Skeletal muscle satellite cell (primary cell): ENCODE data around the gene THOC5.

Experiments used
- H3K27me3 ChIP-seq: 2 replicates; pipeline ENCODE4 v1.7.0; 2013; ENCODE audit warnings: low read length; ENCODE audit not compliant: control insufficient read depth, insufficient read depth
- H3K36me3 ChIP-seq: 2 replicates; pipeline ENCODE4 v1.7.0; 2013; ENCODE audit warnings: mild to moderate bottlenecking, control low read depth, low read length; ENCODE audit not compliant: insufficient read depth
- H3K4me1 ChIP-seq: 2 replicates; pipeline ENCODE4 v1.7.0; 2013; ENCODE audit warnings: low read length; ENCODE audit not compliant: control insufficient read depth, insufficient read depth
- H3K4me2 ChIP-seq: 2 replicates; pipeline ENCODE4 v1.7.0; 2013; ENCODE audit warnings: mild to moderate bottlenecking, low read length
- H3K4me3 ChIP-seq: 2 replicates; pipeline ENCODE4 v1.7.0; 2013; ENCODE audit warnings: low read length
- H3K9ac ChIP-seq: 2 replicates; pipeline ENCODE4 v1.7.0; 2013; ENCODE audit warnings: mild to moderate bottlenecking, low read depth, low read length, moderate library complexity
- H3K9me3 ChIP-seq: replicated peaks from 2 replicates; pipeline ENCODE4 v1.7.0; 2013; ENCODE audit warnings: mild to moderate bottlenecking, control low read depth, low read length

The THOC5 gene

DNA sequence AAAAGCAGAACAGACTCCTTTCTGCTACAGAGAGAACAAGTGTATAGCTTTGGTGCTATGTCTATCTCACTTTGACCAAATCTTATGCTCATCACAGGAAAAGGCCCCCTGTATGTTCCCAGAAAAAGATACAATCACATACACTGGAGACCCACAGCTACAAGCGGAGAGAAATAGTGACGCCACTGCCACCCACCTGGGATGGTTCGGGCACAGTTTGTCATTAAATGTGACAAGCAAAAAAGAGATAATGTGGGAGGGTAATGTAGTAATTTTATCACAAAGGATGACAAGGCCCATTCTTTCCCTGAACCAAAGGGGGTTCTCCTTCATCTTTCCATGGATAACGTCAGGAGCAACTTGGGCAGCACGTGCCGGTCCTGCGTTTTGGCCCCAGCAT lies 32.0 kb downstream of the THOC5 start:
- Histone ChIP-seq H3K36me3 (peaks cover 73% of the 10 kb centered on the region), H3K9me3 (no peaks in the 10 kb centered on the region), H3K27me3 (no peaks in the 10 kb centered on the region), H3K4me2 (no peak overlapping the region), H3K4me1 (peaks cover 8% of the 10 kb centered on the region), H3K4me3 (no peak overlapping the region), H3K9ac (no peak overlapping the region)

DNA sequence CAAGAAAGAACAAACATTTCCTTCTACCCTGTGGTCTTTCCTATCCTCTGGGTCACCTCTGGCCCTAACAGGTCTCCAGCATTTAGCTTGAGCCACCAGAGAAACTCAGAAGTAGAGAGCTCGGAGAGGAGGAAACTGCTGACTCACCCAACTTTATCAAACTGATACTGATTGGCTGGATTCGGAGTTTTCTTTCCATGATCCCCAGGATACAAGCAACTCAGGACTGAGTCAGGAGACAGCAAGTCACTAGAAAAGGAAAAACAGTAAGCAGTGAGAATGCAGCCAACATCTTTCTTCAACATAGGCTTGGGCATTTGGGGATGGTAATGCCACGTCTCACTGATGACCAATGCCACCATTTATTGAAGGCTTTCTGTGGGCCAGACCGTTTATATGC lies 32.7 kb downstream of the THOC5 start:
- Histone ChIP-seq H3K9me3 (no peaks in the 10 kb centered on the region), H3K27me3 (no peaks in the 10 kb centered on the region), H3K36me3 (peaks cover 77% of the 10 kb centered on the region), H3K4me2 (no peak overlapping the region), H3K4me3 (no peak overlapping the region), H3K4me1 (peaks cover 8% of the 10 kb centered on the region), H3K9ac (no peak overlapping the region)

DNA sequence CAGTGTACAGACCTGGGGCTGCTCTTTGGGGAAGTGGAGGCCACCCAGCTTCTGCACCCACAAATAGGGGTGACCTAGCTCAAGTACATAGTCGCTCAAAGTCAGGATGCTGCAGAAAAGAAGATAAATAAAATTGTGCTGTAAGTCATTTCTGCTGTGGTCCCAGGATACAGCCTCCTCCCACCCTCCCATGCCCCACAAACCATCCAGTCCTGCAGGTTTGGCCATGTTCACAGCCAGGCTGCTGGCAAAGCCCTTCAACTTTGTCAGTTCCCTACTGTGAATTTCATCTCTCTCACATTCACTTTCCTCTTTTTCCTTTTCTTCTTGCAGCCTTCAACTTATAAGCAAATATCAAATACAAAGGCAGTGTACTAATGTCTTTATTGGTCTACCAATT lies 33.6 kb downstream of the THOC5 start:
- peaks cover 75% of the 10 kb centered on the region for H3K36me3 ChIP-seq
- no peaks in the 10 kb centered on the region for H3K9me3 ChIP-seq
- no peak overlapping the region for H3K4me2 ChIP-seq
- H3K27me3 ChIP-seq = no peaks in the 10 kb centered on the region
- H3K4me1 ChIP-seq = peaks cover 8% of the 10 kb centered on the region
- no peak overlapping the region for H3K4me3 ChIP-seq
- H3K9ac ChIP-seq = no peak overlapping the region

DNA sequence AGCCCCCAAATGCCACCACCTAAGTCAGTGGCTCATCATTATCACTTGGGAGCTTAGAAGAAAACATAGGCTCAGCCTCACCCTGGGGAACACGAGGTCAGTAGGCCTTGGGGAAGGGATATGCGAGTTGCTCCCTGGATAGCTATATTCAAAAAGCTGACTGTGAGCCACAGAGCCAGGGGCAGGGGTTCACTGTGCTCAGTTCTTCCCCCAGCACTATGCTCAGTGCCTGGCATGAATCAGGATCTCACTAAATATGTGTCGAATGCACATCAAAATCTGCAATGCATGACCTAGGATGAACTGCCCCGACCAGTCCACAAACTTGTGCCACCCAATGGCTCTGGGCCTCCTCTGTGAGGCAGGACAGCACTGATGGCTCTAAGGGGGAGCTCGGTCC lies 35.1 kb downstream of the THOC5 start:
- peaks cover 59% of the 10 kb centered on the region for H3K36me3 ChIP-seq
- H3K9ac ChIP-seq = no peak overlapping the region
- H3K4me3 ChIP-seq = no peak overlapping the region
- no peak overlapping the region for H3K4me2 ChIP-seq
- no peaks in the 10 kb centered on the region for H3K27me3 ChIP-seq
- no peaks in the 10 kb centered on the region for H3K9me3 ChIP-seq
- H3K4me1 ChIP-seq = peaks cover 8% of the 10 kb centered on the region

DNA sequence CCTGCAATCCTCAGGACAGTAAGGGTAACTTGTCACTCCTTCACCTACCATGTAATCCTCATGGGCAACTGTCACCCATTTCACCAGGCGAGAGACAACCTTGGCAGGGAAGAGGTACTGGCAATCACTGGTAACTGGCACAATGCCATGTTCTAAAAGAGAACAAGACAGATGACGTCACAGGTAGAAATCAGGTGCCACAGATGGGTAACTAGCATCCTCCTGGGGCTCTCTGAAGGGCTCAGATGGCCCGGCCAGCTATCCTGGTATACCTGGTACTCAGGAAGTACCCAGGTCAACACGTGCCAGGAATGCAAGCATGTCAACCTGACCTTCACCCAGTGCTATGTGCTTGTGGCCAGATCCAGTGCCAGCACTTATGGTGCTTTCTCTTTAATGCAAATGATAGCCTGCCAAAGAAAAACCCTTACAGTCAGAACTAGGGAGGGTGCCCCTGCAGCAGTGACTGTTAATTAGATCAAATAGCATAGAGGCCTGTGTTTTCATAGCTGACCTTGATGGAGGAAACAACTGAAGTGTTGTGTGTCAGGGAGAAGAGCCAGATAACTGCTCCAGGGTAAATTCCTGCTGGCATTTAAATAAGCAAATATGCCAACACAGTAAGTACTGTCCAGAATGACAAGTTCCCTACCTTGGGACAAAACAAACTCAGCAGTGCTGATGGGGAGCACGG lies 36.2 kb downstream of the THOC5 start:
- H3K9me3 ChIP-seq = no peaks in the 10 kb centered on the region
- no peak overlapping the region for H3K4me3 ChIP-seq
- H3K36me3 ChIP-seq = peaks cover 61% of the 10 kb centered on the region
- H3K27me3 ChIP-seq = no peaks in the 10 kb centered on the region
- H3K9ac ChIP-seq = no peak overlapping the region
- no peak overlapping the region for H3K4me2 ChIP-seq
- H3K4me1 ChIP-seq = peaks cover 8% of the 10 kb centered on the region

DNA sequence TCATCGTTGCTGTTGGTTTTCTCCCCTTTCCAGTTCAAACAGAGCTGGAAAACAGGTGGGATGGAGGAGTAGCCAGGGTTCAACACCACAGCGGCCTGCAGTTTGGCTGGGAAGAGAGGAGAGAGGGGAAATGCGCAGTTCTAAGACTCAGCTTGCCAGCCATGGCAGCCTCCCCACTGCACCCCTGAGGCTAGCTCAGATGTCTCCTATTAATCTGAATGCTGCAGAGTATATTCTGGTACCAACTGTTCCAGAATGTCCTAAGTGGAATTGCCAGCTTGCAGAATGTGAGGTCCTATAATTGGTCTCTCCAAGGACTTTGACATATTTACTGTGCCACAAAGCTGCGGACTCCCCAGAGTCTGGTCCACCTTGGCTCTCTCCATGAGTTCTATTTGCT lies 41.5 kb downstream of the THOC5 start:
- Histone ChIP-seq H3K4me3 (no peak overlapping the region), H3K4me2 (no peak overlapping the region), H3K27me3 (no peaks in the 10 kb centered on the region), H3K4me1 (no peaks in the 10 kb centered on the region), H3K9me3 (no peaks in the 10 kb centered on the region), H3K36me3 (peaks cover 65% of the 10 kb centered on the region), H3K9ac (no peak overlapping the region)

DNA sequence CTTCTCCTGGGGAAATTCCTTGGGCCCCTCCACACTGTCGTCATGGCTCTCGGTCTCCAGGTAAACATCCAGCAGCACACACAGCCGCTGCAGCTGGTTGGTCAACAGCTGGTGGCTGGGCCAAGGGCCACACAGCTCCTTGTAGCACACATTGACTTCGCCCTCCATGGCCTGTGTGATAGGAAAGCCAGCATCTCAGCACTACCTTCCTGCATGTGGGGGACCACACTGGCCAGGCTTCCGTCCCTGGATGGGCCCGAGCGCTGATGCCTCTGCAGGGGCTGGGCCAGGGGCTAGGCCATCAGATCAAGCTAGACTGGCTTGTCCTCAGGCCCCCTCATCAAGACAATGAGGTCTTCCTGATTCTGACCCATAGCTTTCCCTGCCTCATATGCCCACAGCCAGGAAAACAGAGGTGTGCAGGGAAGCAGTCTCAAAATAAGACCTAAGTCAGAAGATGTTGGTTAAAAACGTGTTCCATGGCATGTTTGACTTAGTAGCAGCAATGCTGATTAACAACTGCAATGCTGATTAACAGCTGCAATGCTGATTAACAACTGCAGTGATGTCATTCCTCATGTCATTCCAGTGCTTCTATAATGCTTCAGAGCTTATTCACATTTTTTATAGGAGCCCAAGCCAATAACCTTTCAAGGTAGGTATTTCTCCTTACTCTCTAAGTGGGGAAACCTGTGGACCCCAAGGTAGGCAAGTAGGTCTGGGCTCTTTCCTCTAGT lies 42.3 kb downstream of the THOC5 start:
- Histone ChIP-seq H3K9me3 (no peaks in the 10 kb centered on the region), H3K9ac (no peak overlapping the region), H3K27me3 (no peaks in the 10 kb centered on the region), H3K4me3 (no peak overlapping the region), H3K4me1 (no peaks in the 10 kb centered on the region), H3K36me3 (peaks cover 61% of the 10 kb centered on the region), H3K4me2 (no peak overlapping the region)

DNA sequence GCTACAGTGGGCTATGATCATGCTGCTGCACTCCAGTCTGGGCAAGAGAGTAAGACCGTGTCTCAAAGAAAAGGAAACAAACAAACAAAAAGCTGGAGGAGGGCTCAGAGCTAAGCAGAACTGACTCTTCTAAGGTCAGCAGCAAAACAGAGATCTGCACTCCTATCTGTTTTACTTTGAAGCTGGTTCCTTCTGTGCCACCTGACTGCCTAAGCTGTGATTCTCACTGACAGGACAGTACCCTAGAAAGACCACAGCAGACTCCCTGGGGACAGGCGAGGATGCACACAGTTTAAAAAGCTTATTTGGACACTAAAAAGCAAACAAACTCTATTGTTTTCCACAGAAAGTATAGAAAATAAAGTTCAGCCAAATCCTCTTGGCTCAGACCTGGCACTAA lies 43.0 kb downstream of the THOC5 start:
- H3K4me1 ChIP-seq = no peaks in the 10 kb centered on the region
- peaks cover 54% of the 10 kb centered on the region for H3K36me3 ChIP-seq
- no peak overlapping the region for H3K9ac ChIP-seq
- H3K9me3 ChIP-seq = no peaks in the 10 kb centered on the region
- no peak overlapping the region for H3K4me3 ChIP-seq
- no peaks in the 10 kb centered on the region for H3K27me3 ChIP-seq
- no peak overlapping the region for H3K4me2 ChIP-seq

DNA sequence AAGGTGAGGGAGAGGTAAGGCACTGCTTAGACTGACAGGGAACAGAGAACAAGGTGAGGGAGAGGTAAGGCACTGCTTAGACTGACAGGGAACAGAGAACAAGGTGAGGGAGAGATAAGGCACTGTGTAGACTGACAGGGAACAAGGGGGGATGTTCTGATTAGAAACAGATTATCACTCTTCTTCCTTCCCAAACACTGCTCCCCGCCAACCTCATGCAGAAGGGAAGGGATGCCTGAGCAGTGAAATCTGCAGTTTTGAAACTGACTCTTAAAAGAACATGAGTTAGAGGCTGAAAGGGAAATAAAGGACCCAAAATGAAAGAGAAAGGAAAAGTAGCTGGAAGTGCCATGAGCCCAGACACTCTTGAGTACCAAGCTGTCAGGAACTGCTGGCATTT lies 43.7 kb downstream of the THOC5 start:
- H3K9me3 ChIP-seq = no peaks in the 10 kb centered on the region
- H3K4me2 ChIP-seq = no peak overlapping the region
- H3K4me1 ChIP-seq = no peaks in the 10 kb centered on the region
- no peak overlapping the region for H3K9ac ChIP-seq
- H3K36me3 ChIP-seq = peaks cover 50% of the 10 kb centered on the region
- no peak overlapping the region for H3K4me3 ChIP-seq
- H3K27me3 ChIP-seq = no peaks in the 10 kb centered on the region

DNA sequence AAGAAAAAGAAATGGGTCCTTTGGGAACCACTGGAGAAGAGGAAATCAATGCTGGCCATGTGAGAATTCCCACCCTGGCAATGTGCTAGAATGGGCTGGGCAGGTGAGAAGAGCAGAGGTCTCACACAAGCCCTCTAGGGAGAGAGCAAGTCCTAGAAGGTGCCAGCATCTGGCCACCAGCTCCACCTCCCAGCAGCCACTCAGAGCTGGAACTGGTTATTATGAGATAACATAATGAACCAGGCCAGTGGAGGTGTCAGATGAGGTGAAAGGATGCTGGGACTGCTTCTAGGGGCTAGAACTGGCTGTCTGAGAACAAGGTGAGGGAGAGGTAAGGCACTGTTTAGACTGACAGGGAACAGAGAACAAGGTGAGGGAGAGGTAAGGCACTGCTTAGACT lies 44.3 kb downstream of the THOC5 start:
- H3K27me3 ChIP-seq = no peaks in the 10 kb centered on the region

DNA sequence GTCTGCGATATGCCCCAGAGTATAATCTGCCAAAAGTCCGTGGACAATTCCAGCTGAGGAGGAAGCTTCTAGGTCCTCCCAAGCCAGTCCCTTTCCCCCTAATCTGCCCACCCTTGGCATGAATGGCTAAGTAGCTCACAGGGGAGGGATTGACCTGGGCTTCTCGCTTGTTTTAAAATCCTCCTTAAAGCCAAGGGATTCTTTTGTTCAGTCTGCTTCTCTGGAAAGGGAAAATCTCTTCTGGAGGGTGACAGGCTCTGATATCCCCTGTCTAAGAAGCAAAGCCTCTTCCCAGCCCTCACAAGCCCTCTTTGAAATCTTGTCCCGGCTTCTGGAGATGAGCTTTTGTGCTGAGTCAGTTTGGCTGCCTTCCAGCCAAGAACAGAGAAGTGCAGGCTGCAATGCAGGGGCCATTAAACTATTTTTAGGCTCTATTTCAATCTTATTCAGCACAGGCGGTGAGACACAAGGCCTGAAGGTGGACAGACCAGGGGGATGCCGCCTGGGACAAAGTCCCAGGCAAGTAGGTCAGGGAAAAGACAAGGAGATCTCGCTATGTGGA lies 49.7 kb downstream of the THOC5 start:
- Histone ChIP-seq H3K9me3 (no peaks in the 10 kb centered on the region), H3K9ac (peak overlapping the region; percentile 44), H3K27me3 (no peaks in the 10 kb centered on the region), H3K4me1 (peaks cover 6% of the 10 kb centered on the region), H3K4me3 (no peak overlapping the region), H3K4me2 (no peak overlapping the region), H3K36me3 (peaks cover 23% of the 10 kb centered on the region)

More for the DNA sequence above, 44.3 kb downstream of the THOC5 start:
- H3K4me3 ChIP-seq = no peak overlapping the region
- peaks cover 50% of the 10 kb centered on the region for H3K36me3 ChIP-seq
- no peaks in the 10 kb centered on the region for H3K4me1 ChIP-seq
- no peaks in the 10 kb centered on the region for H3K9me3 ChIP-seq
- H3K4me2 ChIP-seq = no peak overlapping the region
- no peak overlapping the region for H3K9ac ChIP-seq

DNA sequence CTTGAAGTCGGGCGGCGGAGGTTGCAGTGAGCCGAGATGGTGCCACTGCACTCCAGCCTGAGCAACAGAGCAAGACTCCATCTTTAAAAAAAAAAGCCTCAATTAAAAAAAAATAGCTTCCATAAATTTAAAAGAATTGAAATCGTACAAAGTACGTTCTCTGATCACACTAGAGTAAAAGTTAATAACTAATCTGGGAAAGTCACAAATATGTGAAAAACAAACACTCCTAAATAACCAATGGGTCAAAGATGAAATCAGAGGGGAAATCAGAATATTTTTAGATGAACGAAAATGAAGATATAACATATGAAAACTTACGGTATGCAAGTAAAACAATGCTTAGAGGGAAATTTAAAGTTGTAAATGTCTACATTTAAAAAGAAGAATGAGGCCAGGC lies 53.7 kb downstream of the THOC5 start:
- peaks cover 6% of the 10 kb centered on the region for H3K4me1 ChIP-seq
- no peak overlapping the region for H3K9ac ChIP-seq
- H3K36me3 ChIP-seq = peaks cover 6% of the 10 kb centered on the region
- H3K27me3 ChIP-seq = no peaks in the 10 kb centered on the region
- H3K4me2 ChIP-seq = no peak overlapping the region
- H3K4me3 ChIP-seq = no peak overlapping the region
- H3K9me3 ChIP-seq = no peaks in the 10 kb centered on the region
